Measurements from ENCODE around the gene KCNJ4.

DNA sequence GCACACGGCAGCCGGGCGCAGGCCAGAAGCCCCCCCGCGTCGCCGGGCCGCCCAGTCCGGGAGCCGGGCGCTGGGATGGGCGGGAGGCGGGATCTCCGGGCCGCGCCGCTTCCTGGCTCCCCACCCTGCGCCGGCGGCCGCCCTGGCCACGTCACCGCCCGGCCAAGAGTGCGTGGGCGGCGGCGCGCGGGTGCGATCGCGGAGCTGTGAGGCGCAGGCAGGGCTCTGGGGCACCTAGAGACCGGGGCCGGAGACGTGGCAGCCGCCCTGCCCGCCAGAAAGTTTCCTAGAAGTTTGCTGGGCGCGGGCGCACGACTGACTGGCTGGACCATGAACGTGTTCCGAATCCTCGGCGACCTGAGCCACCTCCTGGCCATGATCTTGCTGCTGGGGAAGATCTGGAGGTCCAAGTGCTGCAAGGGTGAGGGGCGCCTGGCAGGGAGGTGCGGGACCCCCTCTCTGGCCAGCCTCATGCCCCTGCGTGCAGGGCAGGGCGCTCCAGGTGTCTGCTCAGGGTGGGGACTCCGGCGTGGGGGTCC is 13.0 kb upstream of the KCNJ4 start, which contains the start of gene KDELR3:
- TF ChIP-seq, protein P1, sequence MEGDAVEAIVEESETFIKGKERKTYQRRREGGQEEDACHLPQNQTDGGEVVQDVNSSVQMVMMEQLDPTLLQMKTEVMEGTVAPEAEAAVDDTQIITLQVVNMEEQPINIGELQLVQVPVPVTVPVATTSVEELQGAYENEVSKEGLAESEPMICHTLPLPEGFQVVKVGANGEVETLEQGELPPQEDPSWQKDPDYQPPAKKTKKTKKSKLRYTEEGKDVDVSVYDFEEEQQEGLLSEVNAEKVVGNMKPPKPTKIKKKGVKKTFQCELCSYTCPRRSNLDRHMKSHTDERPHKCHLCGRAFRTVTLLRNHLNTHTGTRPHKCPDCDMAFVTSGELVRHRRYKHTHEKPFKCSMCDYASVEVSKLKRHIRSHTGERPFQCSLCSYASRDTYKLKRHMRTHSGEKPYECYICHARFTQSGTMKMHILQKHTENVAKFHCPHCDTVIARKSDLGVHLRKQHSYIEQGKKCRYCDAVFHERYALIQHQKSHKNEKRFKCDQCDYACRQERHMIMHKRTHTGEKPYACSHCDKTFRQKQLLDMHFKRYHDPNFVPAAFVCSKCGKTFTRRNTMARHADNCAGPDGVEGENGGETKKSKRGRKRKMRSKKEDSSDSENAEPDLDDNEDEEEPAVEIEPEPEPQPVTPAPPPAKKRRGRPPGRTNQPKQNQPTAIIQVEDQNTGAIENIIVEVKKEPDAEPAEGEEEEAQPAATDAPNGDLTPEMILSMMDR (IDR thresholded peaks at IDR 0.05) = peak in 1 of 6 experiments; percentile 17
- TF ChIP-seq POLR2A (IDR thresholded peaks at IDR 0.05) = peak; percentile 41 to 57

Measured in Peyer's patch (tissue), 4 donors.